Measurements from ENCODE around the gene TENM3. TPM values are rescaled to one million over a fixed set of nuclear protein-coding genes. Genes with fewer than 3 reads are reported as not detected.

The TENM3 gene
- total and polyA plus RNA-seq, 2 of the 8 experiments (the other 6 are each of a cell fraction or from before 2014, with no cell fraction given) = 36.9 to 69.3 TPM

DNA sequence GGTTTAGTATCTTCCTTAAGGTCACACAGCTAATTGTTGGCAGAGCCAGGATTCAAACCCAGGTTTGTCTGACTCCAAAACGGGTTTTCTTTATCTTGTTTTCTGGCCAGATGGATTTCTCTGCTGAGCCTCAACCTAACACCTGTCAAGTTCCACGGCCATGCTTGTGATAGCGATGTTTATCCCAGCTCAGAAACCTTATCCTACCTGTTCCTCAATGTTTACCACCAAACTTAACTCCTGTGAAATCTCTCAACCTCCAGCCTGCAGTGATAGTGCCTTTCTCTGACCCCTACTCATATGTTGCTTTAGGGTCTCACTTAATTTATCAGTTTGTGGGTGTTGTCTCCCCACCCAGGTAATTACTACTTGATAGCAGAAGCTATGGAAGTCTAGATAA is 428.0 kb downstream of the TENM3 start (continued):
- TF ChIP-seq, protein P1, sequence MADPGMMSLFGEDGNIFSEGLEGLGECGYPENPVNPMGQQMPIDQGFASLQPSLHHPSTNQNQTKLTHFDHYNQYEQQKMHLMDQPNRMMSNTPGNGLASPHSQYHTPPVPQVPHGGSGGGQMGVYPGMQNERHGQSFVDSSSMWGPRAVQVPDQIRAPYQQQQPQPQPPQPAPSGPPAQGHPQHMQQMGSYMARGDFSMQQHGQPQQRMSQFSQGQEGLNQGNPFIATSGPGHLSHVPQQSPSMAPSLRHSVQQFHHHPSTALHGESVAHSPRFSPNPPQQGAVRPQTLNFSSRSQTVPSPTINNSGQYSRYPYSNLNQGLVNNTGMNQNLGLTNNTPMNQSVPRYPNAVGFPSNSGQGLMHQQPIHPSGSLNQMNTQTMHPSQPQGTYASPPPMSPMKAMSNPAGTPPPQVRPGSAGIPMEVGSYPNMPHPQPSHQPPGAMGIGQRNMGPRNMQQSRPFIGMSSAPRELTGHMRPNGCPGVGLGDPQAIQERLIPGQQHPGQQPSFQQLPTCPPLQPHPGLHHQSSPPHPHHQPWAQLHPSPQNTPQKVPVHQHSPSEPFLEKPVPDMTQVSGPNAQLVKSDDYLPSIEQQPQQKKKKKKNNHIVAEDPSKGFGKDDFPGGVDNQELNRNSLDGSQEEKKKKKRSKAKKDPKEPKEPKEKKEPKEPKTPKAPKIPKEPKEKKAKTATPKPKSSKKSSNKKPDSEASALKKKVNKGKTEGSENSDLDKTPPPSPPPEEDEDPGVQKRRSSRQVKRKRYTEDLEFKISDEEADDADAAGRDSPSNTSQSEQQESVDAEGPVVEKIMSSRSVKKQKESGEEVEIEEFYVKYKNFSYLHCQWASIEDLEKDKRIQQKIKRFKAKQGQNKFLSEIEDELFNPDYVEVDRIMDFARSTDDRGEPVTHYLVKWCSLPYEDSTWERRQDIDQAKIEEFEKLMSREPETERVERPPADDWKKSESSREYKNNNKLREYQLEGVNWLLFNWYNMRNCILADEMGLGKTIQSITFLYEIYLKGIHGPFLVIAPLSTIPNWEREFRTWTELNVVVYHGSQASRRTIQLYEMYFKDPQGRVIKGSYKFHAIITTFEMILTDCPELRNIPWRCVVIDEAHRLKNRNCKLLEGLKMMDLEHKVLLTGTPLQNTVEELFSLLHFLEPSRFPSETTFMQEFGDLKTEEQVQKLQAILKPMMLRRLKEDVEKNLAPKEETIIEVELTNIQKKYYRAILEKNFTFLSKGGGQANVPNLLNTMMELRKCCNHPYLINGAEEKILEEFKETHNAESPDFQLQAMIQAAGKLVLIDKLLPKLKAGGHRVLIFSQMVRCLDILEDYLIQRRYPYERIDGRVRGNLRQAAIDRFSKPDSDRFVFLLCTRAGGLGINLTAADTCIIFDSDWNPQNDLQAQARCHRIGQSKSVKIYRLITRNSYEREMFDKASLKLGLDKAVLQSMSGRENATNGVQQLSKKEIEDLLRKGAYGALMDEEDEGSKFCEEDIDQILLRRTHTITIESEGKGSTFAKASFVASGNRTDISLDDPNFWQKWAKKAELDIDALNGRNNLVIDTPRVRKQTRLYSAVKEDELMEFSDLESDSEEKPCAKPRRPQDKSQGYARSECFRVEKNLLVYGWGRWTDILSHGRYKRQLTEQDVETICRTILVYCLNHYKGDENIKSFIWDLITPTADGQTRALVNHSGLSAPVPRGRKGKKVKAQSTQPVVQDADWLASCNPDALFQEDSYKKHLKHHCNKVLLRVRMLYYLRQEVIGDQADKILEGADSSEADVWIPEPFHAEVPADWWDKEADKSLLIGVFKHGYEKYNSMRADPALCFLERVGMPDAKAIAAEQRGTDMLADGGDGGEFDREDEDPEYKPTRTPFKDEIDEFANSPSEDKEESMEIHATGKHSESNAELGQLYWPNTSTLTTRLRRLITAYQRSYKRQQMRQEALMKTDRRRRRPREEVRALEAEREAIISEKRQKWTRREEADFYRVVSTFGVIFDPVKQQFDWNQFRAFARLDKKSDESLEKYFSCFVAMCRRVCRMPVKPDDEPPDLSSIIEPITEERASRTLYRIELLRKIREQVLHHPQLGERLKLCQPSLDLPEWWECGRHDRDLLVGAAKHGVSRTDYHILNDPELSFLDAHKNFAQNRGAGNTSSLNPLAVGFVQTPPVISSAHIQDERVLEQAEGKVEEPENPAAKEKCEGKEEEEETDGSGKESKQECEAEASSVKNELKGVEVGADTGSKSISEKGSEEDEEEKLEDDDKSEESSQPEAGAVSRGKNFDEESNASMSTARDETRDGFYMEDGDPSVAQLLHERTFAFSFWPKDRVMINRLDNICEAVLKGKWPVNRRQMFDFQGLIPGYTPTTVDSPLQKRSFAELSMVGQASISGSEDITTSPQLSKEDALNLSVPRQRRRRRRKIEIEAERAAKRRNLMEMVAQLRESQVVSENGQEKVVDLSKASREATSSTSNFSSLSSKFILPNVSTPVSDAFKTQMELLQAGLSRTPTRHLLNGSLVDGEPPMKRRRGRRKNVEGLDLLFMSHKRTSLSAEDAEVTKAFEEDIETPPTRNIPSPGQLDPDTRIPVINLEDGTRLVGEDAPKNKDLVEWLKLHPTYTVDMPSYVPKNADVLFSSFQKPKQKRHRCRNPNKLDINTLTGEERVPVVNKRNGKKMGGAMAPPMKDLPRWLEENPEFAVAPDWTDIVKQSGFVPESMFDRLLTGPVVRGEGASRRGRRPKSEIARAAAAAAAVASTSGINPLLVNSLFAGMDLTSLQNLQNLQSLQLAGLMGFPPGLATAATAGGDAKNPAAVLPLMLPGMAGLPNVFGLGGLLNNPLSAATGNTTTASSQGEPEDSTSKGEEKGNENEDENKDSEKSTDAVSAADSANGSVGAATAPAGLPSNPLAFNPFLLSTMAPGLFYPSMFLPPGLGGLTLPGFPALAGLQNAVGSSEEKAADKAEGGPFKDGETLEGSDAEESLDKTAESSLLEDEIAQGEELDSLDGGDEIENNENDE (IDR thresholded peaks at IDR 0.05; ENCODE audit: insufficient replicate concordance, low read length) = no peak
- TF ChIP-seq JUN (IDR thresholded peaks at IDR 0.05; ENCODE audit: low read depth, low read length) = no peak
- TF ChIP-seq ZNF274 (IDR thresholded peaks at IDR 0.05; ENCODE audit: borderline replicate concordance, extremely low read depth, low read length) = no peak
- TF ChIP-seq TEAD4 (IDR thresholded peaks at IDR 0.05; ENCODE audit: low read depth, low read length) = no peak
- TF ChIP-seq RAD21 (IDR thresholded peaks at IDR 0.05 in 1 of 2, conservative IDR thresholded peaks at IDR 0.05 in 1 of 2; ENCODE audit: low read depth in 2 of 2, low read length in 2 of 2) = no peak
- no peak for TF ChIP-seq BRCA1 (IDR thresholded peaks at IDR 0.05; ENCODE audit: low read depth, low read length)
- no peak for TF ChIP-seq CREB1 (IDR thresholded peaks at IDR 0.05)
